ENCODE results near the gene LRRC41. TPM values are rescaled to one million over a fixed set of nuclear protein-coding genes. Genes with fewer than 3 reads are reported as not detected.

LRRC41 gene
- polyA plus RNA-seq, 1 of the 3 experiments (the other 2 are of a cell fraction): 59.3 TPM

- WGBS (ENCODE audit: low lambda C conversion rate): 93% methylated on average over 1 of the region's 1 CpG
- H3K4me2 ChIP-seq: no peak overlapping the region
- H3K27ac ChIP-seq (ENCODE audit: low read depth in 2 of 2, low read length in 1 of 2): peak overlapping the region in 1 of 2 experiments; percentile 57; a peak in 2 of 4 replicates
- H2AFZ ChIP-seq (ENCODE audit: low read depth): no peak overlapping the region
- peaks cover 22 to 42% of the 10 kb centered on the region in 2 experiments for H3K36me3 ChIP-seq (replicated peaks in 1 of 2; ENCODE audit: control insufficient read depth in 1 of 2, insufficient read depth in 2 of 2, low read length in 1 of 2)
- no peaks in the 10 kb centered on the region for H3K9me3 ChIP-seq
- H4K20me1 ChIP-seq (ENCODE audit: insufficient read depth): peaks cover 3% of the 10 kb centered on the region; the same call in 1 of the 2 replicates
- ChIA-PET POLR2A (no interaction called here), CTCF (interaction anchor here (0.8 kb wide), 1 partner anchor 21 kb away, joined by 3 read pairs; no protein-coding TSS in a partner anchor)
- DNase-seq: no peak
- H3K4me3 ChIP-seq (ENCODE audit: low read depth in 2 of 2, low read length in 1 of 2): no peak overlapping the region
- no peaks in the 10 kb centered on the region for H3K27me3 ChIP-seq (ENCODE audit: insufficient read depth)
- peaks cover 40% of the 10 kb centered on the region for H3F3A ChIP-seq (replicated peaks; ENCODE audit: insufficient read depth)
- 0 out of 2 replicates have a peak, but pooled peaks cover 6% of the 10 kb centered on the region for H3K79me2 ChIP-seq (ENCODE audit: insufficient read depth)
- H3K9me2 ChIP-seq: no peaks in the 10 kb centered on the region
- H3K4me1 ChIP-seq (ENCODE audit: control insufficient read depth in 1 of 2, insufficient read depth in 2 of 2, low read depth in 1 of 2, low read length in 1 of 2): 0 out of 4 replicates have a peak, but pooled peaks cover 0 to 6% of the 10 kb centered on the region in 2 experiments
- TF ChIP-seq USF2 (IDR thresholded peaks at IDR 0.05; ENCODE audit: borderline replicate concordance, low read depth, low read length) (no peak), USF1 (IDR thresholded peaks at IDR 0.05; ENCODE audit: borderline replicate concordance, low read depth) (no peak), YY1 (IDR thresholded peaks at IDR 0.05; ENCODE audit: low read depth) (no peak), ZBTB33 (IDR thresholded peaks at IDR 0.05; ENCODE audit: borderline replicate concordance, low read depth) (no peak), TCF12 (IDR thresholded peaks at IDR 0.05) (no peak), POLR2AphosphoS5 (IDR thresholded peaks at IDR 0.05; ENCODE audit: low read depth, low read length) (no peak), GABPA (IDR thresholded peaks at IDR 0.05; ENCODE audit: low read depth) (no peak), RFX5 (IDR thresholded peaks at IDR 0.05; ENCODE audit: low read length) (no peak), MEF2A (IDR thresholded peaks at IDR 0.05; ENCODE audit: borderline replicate concordance, low read depth) (no peak), SMC3 (IDR thresholded peaks at IDR 0.05; ENCODE audit: low read depth, low read length) (no peak), REST (IDR thresholded peaks at IDR 0.05; ENCODE audit: low read depth, low read length) (no peak), FOXJ3 (CRISPR knock-in tag; IDR thresholded peaks at IDR 0.05) (no peak), JUND (IDR thresholded peaks at IDR 0.05) (no peak), TEAD4 (IDR thresholded peaks at IDR 0.05; ENCODE audit: borderline replicate concordance, insufficient read depth) (no peak), PBX3 (IDR thresholded peaks at IDR 0.05) (no peak), SIN3A (IDR thresholded peaks at IDR 0.05; ENCODE audit: borderline replicate concordance, low read depth, low read length) (no peak), GATA2 (CRISPR knock-in tag; IDR thresholded peaks at IDR 0.05) (no peak), EP300 (IDR thresholded peaks at IDR 0.05; ENCODE audit: borderline replicate concordance in 1 of 2, low read depth in 1 of 2, low read length in 1 of 2) (no peak)
- no peak overlapping the region for H3K9ac ChIP-seq
Measured at GRCh38 chr1:46288485-46289133, 14.8 kb downstream of the LRRC41 start.

Measured in SK-N-SH (cell line).